Mesenteric fat pad (tissue), 1 donor: ENCODE data around the gene SKP2. TPM values are rescaled to one million over a fixed set of nuclear protein-coding genes. Genes with fewer than 3 reads are reported as not detected.
"Not testable (repeated sequence)": the region's sequence is repeated elsewhere in the genome, so short reads cannot be mapped to it uniquely, and the experiment has no call there.

Experiments
- DNase-seq: peaks from one replicate; pipeline ENCODE4 v3.0.0-alpha.2; 2020; ENCODE audit warnings: low spot score
- total RNA-seq: library from RNA; stranded (reverse); fragmentation: NEBNext Ultra II Directional; extraction: Animal tissue kit (Norgen Biotek cat#: 25700); gene quantifications from one replicate; pipeline ENCODE4 v1.2.1, GENCODE V29; 2021
- donor health status: DM: yes; HTN: yes; CAD: no.

SKP2 gene
- total RNA-seq, 1 donor from 2014 or later: 15.1 TPM

- no peak for DNase-seq
Measured at GRCh38 chr5:36156121-36156601, 4.2 kb downstream of the SKP2 start.

GRCh38 chr5:36156619-36157018 is 4.7 kb downstream of the SKP2 start:
- no peak for DNase-seq

DNA sequence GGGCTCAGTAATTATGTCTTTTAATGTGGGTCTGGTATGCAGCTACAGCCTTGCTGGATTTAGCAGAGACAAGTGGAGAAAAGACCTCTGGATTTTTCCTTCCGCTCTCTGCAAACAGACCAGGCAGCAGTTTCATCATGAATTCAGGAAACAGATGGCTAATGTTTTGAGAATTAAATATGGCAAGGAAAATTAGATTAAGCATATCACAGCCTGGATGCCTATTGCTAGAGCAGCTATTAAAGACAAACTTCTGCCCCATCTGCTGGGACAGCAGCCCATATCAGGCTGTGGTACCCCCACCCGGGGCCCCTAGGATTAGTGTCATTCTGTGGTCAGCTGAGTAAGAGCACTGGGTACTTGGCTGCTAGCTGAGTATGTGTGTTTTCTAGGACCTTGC is 6.2 kb downstream of the SKP2 start:
- DNase-seq: no peak

DNA sequence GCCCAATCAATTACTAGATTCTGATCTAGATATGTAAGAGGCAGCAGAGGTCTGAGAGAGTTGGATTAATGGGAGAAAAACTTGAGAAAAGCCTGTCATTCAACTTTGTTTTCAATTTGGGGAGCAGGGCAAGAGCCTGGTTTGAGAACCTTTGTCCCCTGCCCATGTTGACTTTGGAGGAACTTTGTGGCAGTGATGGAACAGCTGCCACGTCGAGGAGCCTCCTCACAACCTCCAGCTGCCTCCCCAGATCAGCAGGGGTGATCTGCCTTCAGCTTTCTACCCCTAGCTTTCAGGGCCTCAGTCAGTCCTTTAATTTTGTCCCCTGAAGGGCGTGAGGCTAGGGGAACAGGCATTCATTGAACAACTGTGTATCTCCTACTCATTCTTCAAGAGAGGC is 8.7 kb downstream of the SKP2 start:
- DNase-seq: no peak

GRCh38 chr5:36161361-36161760 is 9.4 kb downstream of the SKP2 start:
- no peak for DNase-seq

GRCh38 chr5:36162810-36163486 is 11.0 kb downstream of the SKP2 start:
- DNase-seq: no peak

DNA sequence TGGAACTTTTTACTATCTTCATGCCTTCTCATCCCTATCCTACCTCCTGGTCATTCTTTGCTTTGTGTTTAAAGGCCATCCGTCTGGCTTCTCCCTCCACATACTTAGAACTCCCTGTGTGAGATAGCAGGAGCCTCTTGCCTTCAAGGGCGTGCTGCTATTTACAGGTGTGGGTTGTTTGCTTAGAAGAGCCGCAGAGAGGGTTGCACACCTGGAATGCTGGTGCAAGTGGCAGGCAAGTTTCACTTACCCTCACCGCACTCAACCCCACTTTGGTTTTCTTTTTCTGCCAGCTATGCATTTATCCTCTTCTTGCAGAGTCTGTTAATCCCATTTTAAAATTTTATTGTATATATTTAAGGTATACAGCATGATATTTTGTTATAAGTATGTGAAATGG is 12.6 kb downstream of the SKP2 start:
- no peak for DNase-seq

DNA sequence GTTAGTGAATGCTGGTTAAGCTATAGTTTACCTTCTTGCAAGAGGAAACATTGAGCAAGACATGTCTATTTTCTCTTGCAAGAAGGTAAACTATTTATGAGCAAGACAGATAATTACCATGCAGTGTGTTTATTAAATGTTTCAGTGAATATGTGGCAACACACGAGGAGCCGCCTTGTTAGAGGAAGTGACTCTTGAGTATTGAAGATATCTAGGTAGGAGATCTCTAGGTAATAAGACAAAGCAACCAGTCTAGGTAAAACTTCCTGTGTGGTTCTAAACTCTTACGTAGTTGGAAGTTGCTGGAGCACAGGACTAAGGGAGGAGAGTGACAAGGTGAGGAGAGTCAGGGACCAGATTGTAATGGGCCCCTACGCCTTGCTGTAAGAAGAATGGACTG is 16.8 kb downstream of the SKP2 start:
- DNase-seq: no peak

- DNase-seq: no peak
Measured at GRCh38 chr5:36170832-36171424, 19.0 kb downstream of the SKP2 start.

DNA sequence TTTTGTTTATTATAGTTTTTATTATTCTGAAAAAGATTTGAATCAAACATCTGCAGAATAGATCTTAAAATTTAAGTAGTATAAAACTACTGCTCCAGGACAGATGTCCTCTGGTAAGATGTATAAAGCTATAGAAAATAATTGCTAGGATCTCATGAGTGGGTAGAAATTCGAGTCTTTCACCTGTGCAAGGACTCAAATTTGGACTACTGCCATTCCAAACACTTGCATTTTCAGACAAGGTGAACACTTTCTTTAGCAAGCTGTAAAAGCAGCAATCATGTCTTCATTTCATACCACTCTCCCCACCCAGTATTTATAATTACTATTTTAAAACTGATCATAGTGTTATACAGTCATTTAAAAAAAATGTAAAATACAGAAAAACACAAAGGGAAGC is 20.7 kb downstream of the SKP2 start:
- no peak for DNase-seq

DNA sequence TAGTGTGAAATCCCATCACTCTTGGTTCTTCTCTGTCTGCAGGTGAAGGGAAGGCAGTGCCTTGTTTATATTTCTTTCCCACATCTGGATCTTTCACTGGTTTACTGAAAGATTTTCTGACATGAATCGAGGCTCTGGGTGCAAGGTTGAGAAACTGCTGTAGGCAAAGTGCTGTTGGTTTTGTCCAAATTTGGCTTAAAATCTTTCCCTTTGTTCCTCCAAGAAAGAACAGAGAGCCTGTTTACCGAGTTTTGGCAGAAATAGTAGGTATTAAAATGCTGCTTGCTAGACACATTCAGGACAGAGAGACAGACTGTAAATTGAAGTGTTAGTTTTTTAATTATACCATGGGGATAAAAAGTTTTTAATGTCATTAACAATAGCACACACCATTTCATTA is 21.5 kb downstream of the SKP2 start:
- DNase-seq: no peak

- no peak for DNase-seq
Measured at GRCh38 chr5:36174119-36174518, 22.2 kb downstream of the SKP2 start.

DNA sequence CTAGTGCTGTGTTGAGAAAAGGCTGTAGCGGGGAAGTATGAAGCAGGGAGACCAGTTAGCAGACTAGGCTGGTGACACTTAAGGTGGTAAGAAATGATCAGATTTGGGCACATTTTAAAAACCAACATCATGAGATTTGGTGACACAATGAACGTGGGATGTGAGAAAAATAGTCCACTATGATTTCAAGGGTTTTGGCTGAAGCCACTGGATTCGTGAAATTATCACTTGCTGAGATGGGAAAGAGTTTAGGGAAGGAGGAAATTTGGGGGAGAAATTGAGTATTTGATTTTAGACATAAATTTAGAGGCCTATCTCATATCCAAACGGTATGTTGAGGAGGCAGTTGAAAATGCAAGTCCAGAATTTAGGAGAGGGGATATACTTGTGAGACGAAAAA is 23.1 kb downstream of the SKP2 start:
- no peak for DNase-seq

GRCh38 chr5:36177154-36177553 is 25.2 kb downstream of the SKP2 start:
- DNase-seq: no peak

DNA sequence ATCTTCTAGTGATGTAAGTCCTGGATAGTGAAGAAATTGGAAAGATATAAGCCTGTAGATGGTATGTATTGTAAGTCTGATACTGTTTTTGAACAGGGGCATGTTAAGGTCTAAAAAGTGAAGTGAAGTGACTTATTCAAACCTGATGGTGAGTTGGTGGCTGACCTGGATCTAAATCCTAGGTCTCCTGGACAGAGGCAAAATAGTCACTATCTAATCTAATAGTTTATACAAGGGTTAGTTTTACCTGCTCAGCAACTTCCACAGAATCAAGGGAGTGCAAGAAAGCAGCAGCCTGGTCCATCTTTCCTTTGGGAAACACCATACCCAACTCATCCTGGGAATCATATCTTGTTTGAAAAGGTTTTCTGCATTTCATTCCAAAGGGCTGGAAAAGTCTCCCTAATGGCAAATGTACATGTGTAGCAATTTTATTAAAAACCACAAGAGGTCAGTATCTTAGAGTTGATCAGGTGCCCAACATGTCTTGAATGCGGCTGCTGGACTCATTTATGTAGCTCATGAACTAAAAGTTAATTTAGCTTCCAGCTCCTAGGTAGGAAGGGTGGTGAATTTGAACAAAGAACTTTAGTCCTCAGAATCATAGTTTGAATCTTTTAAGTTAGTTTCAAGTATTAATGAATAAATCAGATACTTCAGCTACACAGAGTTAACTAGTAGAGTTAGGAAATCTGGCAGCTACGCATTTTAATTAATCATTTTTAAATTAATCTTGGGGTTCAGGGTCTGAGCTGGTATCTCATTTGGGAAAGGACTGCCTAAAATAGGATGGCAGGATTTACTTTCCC is 26.0 kb downstream of the SKP2 start:
- no peak for DNase-seq

- no peak for DNase-seq
Measured at GRCh38 chr5:36178524-36178890, 26.6 kb downstream of the SKP2 start.

- DNase-seq: no peak
Measured at GRCh38 chr5:36179950-36180349, 28.0 kb downstream of the SKP2 start.

GRCh38 chr5:36180556-36181350 is 28.8 kb downstream of the SKP2 start:
- no peak for DNase-seq

DNA sequence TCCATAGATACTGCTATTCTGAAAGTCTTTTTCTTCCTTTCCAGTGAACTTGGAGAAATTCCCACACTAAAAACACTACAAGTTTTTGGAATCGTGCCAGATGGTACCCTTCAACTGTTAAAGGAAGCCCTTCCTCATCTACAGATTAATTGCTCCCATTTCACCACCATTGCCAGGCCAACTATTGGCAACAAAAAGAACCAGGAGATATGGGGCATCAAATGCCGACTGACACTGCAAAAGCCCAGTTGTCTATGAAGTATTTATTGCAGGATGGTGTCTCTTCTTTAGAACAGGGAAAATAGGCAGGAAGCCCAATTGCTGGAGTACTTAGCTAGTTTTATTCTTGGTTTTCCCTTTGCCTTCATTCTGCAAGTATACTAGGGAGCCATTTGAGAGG is 29.9 kb downstream of the SKP2 start:
- DNase-seq: no peak

DNA sequence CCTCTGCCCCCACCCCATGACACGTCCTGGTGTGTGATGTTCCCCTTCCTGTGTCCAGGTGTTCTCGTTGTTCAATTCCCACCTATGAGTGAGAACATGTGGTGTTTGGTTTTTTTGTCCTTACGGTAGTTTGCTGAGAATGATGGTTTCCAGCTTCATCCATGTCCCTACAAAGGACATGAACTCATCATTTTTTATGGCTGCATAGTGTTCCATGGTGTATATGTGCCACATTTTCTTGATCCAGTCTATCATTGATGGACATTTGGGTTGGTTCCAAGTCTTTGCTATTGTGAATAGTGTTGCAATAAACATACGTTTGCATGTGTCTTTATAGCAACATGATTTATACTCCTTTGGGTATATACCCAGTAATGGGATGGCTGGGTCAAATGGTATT is 32.5 kb downstream of the SKP2 start:
- DNase-seq: not testable (repeated sequence)

GRCh38 chr5:36193746-36194145 is 41.8 kb downstream of the SKP2 start:
- no peak for DNase-seq

DNA sequence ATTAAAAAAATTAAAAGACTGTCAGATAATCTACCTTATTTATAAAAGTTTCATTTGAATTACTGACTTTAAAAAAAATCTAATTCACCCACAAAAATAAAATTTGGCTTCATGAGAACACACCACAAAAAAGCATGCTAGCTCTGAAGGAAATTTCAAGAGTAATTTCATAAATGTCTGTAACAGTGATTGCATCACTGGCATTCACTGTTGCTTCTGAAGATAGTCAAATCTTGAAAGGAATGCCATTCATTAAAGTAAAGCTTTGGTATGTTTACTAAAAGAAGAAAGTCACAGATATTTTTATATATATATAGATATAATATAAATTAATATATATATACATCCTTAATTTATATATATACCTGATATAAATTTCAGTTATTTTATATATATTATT is 46.4 kb downstream of the SKP2 start:
- DNase-seq: no peak
